Stimulated activated CD8-positive, alpha-beta memory T cell treated with anti-CD3 and anti-CD28 coated beads, Interleukin-15, amount 100 ng/mL, for 1 hour (primary cell): ENCODE measurements around the gene CSF1.
"Not testable (repeated sequence)": the region's sequence is repeated elsewhere in the genome, so short reads cannot be mapped to it uniquely, and the experiment has no call there.

ENCODE experiments used
- DNase-seq: peaks from one replicate; pipeline ENCODE4 v3.0.0-alpha.2; 2020; ENCODE audit warnings: low read depth

The CSF1 gene

DNA sequence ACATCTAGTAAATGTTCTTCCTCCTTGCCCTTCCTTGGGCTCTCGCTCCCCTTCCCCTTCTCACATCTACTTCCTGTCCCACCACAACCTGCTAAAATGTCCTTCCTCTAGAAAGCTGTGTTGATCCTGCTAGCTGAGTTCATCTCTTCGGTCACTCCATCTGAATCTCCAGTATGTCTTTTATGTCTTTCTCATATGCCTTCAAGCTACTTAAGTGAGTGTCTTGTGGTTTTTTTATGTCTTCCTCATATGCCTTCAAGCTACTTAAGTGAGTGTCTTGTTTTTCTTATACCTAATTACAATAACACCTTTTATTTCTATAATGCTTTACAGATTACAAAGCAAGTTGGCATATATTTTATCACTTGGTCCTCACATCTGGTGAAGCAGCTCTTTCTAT, 33.9 kb downstream of the CSF1 start:
- no peak for DNase-seq

DNA sequence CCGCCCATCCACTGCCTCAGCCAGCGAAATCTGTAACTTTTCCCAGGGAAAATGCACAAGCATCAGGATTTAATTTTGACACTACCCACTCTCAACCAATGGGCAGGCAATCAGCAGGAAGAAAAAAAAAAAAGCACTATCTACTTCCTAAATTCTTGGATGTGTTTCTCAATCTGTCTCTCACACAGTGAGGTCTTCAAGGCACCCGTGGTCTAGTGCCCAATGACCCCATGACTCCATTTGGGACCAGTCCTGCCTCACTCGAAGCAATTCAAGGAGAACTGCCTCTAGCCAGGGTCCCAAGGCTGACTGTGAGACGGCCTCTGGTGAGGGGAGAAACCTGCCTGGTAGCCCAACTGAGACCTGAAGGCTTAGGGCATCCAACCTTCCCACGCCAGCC, 35.9 kb downstream of the CSF1 start:
- DNase-seq: no peak

DNA sequence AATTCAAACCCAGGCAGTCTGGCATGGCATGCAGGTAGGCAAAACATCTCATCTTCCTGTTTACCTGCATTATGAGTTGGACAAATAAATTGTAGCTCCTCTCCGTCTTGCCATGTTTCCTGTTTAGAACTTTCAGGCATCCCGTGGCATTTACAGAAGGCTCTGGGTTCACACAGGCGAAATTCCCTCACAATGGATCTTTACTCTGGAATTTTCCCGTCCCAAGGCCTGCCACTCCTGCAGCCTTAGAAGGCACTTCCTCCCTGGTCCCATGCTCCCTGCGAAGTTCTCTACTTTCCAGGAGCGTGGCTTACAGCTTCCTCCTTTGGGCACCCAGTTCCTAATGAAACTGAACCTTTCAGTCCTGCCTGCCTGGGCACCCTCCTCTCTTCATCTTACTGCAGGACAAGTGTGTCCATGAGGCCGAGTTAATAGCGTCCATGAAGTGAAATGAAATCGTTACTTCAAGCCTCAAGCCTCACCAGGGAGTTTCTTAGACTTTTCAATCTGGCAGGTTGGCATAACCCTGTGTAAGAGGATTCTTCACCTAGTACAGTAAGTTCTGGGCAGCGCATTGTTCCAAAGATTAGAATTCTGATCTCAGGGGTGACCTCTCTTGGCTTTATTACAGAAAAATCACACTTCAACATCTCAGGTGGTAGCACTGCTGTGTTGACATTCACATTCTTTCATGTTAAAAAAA, 37.1 kb downstream of the CSF1 start:
- DNase-seq: no peak

DNA sequence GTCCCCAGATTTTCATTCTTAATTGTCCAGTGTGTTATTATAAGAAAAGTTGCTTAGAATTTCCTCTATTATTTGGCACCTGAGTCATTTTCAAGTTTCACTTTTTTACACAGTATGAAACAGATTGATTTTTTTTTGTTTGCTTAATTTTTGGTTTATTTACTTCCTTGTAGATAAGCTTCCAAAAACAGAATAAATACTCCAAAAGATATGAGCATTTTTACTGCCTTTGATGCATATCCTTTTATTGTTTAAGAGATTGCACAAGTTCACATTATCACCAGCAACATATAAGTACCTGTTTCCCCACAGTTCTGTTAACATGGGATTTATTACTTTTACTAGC, 37.6 kb downstream of the CSF1 start:
- no peak for DNase-seq

DNA sequence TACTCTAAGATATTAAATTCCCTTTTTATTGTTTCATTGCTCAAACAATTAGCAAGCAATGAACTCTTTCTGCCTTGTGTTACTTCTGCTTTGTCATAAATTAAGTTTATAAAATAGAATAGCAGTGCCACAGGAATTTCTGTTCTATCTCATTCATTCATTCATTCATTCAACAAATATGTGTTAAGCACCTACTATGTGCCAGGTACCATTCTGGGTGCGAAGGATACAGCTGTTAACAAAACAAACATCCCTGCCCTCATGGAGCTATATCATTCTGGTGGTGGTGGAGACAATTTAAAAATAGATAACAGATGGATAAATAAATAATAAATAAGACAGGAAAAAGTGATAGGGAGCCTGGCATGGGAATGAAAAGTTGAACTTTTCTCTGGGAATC, 39.4 kb downstream of the CSF1 start:
- DNase-seq: no peak

DNA sequence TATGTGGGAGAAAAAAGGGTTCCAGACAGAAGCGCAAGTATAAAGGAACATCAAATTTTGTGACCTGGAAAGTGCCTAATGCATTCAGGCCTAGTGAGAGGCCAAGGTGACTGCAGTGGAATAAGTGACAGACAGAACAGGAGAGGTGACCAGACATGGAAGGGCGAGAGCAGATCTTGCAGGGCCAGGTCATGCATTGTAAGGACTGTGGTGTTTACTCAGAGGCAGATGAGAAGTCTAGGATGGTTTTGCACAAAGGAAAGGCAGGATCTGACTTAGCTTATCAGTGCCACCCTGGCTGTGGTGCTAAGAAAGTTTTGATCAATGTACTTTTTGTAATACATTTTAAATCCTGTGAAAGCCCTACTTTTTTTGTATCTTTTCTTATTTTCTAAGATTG, 39.9 kb downstream of the CSF1 start:
- DNase-seq: no peak

DNA sequence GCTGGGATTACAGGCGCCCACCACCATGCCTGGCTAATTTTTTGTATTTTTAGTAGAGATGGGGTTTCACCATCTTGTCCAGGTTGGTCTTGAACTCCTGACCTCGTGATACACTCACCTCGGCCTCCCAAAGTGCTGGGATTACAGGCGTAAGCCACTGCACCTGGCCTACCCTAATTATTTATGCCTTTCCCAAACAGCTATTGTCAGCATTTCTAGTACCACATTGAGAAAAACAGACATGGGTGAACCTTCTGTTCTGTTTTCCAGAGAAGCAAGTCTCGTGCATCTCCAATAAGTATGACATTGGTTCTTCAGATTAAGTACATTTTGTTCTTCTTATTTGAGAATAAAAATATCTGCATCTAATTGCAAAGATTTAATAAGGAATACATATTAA, 40.9 kb downstream of the CSF1 start:
- DNase-seq: not testable (repeated sequence)

DNA sequence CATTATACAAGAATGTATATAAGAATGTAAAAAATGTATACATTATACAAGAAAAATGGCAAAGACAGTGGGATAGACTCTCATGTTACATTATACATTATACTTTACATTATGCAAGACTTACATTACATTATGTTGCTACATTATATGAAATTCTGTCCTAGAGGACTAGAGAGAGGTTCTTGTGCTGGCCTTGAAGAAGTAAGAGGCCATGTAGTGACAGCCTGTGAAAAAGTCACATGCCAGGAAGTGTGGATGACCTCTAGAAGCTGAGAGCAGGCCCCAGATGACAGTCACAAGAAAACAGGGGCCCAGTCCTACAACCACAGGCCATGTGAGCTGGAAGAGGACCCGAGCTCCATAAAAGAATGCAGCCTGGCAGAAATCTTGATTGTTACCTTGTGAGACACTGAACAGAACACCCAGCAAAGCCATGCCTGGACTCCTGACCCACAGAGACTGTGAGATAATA, 43.4 kb downstream of the CSF1 start:
- DNase-seq: no peak

DNA sequence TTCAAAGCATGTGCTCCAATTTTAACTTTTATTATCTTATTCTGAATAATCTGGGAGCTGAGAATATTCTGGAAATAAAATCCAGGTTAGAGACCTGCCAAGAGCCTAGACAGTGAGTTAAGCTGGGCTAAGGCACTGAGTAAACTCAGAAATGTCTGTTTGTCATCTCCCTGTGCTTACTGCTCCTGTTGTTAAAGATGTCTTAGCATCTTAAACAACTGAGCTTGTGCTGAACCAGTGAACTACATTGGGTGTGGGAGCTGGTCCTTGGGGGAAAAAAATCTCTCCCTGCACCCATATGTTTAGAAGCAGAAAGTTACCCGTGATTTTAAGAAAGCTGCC, 49.0 kb downstream of the CSF1 start:
- DNase-seq: no peak

DNA sequence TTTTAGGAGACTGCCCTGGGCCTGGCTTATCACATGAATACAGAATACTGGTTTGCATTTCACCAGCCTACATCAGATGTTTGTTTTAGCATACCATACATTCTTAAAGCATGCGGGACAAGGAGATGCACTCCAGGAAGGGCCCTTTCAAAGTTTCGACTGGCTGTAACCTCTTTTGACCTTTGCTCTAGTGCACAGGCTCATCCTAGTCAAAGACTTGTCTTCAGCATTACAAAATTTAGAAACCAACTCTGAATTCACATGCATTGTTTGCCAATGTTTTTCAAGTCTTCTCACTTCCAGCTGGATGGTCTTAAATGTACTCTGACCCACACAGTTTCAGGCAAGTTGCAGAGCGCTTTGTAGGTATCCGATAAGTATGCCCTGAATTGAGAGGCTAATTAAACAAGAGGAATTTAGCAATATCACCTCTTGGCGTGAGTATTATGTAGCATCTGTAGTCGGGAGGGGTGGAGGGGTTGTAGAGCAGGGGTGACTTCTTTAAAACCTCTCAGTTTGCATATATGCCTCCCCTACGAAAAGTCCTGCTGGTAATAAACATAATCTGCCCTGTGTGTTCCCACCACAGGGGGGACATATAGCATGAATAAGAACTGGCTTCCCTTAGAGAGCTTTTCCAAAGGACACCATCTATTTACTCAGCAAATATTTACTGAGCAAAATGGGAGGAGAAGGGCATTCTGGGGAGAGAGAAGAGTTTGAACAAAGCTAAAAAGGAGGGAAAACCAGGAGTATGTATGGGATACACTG, 49.5 kb downstream of the CSF1 start:
- DNase-seq: no peak

DNA sequence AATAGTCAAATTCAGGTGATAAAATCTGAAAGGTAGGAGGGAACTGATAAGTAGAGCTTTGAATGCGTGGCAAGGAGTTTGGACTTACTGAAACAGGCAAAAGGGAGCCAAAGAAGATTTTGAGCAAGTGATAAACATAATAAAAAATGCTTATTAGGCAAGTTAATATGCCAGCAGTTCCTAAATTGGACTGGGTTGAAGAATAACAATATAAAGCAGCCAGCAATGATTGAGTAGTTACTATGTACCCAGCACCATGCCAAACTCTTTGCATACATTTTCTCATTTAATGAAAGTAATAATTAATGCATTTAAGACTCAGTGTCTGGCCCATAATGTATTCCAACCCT, 50.1 kb downstream of the CSF1 start:
- DNase-seq: no peak

DNA sequence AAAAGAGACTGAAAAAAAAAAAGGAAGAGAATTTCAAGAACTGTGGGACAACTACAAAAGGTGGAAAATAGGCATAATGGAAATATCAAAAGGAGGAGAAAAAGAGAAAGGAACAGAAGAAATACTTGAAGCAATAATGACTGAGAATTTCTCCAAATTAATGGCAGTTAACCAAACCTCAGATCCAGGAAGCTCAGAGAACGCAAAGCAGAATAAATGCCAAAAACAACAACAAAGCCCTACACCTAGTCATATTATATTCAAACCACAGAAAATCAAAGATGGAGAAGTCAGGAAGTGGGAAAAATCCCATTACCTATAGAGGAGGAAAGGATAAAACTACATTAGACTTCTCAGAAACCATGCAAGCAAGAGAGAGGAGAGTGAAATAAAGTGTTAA, 53.2 kb downstream of the CSF1 start:
- no peak for DNase-seq

DNA sequence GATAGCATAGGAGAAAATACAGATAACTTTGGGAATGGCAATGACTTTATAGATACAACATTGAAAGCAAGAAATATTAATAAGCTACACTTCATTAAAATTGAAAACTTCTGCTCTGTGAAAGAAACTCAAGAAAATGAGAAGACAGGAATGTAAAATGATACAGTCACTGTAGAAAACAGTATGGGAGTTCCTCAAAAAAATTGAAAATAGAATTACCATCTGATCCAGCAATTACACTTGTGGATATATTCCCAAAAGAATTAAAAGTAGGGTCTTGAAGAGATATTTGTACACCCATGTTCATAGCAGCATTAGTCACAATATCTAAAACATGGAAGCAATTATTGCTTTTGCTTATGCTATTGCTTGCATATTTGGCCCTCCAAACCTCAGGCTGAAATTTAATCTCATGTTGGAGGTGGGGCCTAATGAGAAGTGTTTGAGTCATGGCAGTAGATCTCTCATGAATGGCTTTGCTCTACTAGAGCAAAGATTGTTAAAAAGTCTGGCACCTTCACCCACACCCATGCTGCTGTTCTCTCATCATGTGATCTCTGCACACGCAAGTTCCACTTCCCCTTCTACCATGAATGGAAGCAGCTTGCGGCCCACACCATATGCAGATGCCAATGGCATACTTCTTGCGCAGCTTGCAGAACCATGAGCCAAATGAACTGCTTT, 58.6 kb downstream of the CSF1 start:
- DNase-seq: no peak

DNA sequence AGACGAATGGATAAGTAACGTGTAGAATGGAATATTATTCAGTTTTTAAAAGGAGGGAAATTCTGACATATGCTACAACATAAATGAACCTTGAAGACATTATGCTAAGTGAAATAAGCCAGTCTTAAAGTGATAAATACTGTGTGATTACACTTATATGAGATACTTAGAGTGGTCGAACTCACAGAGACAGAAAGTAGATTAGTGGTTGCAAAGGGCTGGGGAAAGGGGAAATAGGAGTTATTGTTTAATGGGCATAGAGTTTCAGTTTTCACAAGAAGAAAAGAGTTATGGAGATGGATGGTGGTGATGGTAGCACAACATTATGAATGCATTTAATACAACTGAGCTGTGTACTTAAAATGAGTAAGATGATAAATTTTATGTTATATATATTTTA, 59.3 kb downstream of the CSF1 start:
- no peak for DNase-seq

DNA sequence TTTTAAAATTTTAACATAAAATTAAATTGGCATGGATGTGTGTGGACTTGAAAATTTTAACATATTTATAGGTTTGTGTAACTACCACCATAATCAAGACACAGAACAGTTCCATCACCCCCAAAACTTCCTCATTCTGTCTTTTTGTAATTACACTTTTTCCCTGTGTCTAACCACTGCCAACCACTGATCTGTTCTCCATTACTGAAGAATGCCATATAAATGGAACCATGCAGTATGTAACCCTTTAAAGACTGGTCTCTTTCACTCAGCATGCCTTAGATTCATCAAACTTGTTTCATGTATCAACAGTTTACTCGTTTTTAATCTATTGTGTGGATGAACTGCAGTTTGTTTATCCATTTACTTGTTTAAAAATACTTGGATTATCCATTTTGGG, 60.9 kb downstream of the CSF1 start:
- DNase-seq: no peak

DNA sequence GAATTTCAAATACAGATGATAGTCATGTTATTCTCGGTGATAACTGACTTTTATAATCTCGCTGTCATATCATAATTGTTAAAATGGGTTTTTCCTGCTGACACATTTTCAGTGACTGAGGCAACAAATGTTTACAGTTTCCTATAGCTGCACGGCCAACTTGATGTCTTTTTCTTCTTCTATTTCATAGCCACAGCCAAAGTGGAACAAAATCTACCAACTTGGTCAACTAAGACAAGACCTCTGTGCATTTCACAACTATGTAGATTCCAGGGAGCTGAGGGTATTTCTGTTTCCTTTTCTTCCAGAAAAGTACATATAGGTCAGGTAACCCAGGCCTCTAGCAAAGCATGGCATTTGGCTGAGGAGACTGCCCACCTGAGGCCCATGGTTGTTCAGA, 63.5 kb downstream of the CSF1 start:
- DNase-seq: no peak

DNA sequence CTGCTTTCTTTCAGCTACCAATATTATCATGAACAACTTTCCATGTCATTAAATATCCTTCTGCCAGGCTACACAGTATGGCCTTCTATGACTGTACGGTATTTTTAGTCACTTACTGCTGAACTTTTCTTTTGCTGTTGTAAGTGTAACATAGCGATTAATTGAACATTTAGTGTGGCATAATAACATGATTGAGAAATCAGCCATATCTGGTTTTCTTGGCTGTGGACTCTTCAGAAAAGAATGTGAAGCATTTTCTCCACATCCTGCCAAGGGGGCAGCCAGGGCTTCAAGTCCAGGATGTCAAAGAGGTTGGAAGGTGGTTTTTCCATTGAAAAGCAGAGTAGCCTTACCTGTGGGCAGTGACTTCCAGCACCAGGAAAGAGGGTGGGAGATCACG, 65.1 kb downstream of the CSF1 start:
- no peak for DNase-seq

DNA sequence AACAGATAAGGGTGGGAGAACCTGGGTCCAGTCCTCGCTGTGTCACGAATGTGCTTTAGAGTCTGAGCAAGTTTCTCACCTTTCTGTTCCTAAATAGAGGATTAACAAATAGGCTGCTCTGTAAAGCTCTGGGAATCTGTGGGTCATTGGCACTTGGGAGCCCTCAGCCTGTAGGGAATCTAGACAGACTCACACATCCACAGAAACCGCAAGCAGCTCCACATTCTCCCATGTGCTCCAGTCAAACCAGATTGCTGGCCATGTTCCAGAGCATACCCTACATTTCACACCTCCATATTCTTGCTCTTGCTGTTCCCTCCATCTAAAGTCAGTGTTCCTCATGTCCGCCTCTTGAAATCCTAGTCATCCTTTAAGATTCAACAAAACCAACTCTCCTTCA, 66.1 kb downstream of the CSF1 start:
- no peak for DNase-seq

DNA sequence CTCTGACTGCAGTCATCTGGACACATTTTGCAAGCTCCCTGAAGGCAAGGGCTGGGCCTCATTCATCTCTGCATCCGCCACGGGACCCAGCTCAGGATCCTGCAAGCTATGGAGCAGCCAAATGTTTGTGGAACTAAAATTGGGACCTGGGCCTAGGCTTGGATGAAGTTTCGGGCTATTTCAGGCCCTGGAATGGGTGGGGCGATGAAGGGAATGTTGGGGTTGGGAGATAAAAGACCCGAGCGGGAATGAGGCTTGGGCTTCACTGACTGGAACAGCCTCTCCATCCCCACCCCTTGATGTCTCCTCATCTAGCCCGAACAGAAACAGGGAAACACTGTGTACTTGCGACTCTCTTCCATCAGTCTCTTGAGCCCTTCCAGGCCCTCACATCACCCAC, 66.6 kb downstream of the CSF1 start:
- DNase-seq: no peak

DNA sequence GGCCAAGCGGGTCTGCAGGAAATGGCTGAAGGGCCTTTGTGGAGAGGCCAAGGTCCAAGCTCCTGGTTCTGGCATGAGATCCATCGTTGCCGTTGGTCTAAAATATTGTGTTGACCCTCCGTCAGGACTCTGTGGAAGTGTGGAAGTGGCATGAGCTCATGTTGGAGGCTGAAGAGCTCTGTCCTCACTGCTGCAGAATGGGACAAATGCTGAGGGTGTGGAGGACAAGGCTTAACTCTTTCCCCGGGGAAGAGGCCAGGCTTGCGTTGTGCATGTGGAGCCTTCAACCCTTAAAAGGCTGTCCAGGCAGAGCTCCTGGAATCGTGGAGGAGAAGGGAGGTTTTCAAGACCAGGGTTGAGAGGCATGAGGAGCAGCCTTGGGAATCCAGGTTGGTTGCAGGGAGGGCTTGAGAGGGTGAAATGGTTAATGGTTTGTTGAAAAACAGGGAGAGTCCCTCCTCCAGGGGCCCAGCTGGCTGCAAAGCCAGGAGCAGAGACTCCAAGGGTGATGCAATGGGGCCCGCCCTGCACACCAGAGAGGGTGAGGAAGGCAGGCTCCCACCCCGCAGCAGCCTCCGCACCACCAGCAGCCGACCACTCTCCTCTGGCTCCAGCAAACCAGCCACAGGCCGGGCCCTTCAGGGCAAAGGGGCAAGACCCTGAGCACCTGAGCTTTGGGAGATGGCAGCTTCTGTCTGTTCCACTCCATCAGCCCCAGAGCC, 67.2 kb downstream of the CSF1 start:
- no peak for DNase-seq

DNA sequence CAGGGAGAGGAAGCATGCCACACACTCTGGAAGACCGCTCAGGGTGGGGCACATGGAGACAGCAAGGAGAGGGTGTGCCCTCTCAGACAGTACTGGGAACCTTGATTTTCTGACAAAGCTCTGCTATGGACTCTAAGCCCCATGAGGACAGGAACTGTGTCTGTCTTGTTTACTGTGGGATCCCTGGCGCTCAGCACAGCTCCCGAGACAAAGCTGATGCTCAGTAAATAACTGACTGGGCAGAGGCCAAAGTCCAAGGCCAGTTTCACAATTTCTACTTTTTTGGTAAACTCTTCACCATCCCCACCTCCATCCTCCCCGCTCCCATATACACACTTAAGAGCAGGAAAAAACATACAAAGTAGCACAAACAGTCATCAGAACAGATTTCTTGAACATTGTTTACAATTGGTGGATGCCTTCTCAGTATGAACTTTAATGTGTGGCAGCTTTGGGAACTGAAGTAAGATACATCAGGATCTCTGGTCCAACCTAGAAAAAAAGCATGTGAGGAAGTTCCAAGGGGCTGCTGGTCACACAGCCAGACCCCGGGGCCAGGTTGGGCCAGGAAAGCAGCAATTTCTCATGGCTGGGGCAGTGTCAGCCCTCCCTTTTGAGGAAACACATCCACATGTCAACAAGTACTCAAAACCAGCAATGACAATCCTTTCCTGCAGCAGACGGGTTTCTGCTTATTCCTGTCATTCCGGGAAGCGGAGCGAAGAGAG, 68.3 kb downstream of the CSF1 start:
- DNase-seq: no peak

DNA sequence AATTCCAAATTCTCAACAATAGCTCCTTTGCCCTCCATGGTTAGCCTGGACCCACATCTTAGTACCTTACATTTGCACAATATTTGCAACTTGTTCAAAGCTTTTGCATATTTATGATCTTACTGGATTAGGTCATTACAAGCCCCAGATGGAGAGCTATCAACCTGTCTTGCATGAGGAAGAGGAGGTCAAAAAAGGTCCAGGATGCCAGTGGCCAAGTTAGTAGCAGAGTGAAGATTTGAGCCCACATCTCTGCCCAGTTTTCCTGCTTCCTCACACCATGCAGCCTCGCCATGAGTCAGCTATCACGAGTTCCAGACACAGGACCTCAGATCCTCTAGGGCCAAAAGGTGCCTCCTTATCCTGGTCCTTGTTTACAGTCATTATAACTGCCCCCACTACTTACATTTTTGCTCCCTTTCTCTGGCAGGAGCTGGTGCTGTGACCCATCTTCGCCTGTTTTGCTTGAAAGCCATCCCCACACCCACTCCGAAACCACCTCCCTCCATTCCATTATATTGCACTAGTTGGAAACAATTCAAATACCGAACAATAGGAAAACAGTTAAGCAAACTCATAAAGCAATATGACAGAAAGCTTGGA, 68.9 kb downstream of the CSF1 start:
- no peak for DNase-seq
